Loucy (cell line): ENCODE measurements around the gene GAS6.

ENCODE experiments used
- H2AFZ ChIP-seq: fragments of 200-600 bp; sonication (generic); 2 replicates; pipeline ENCODE4 v1.6.0; 2016; ENCODE audit warnings: antibody characterized with exemption, mild to moderate bottlenecking, low read length, moderate library complexity
- H3F3A ChIP-seq: fragments of 200-600 bp; 2 replicates; pipeline ENCODE4 v1.6.0; 2016; ENCODE audit warnings: antibody characterized with exemption, low read depth, mild to moderate bottlenecking
- H3K27me3 ChIP-seq: fragments of 200-600 bp; sonication (generic); 2 replicates; pipeline ENCODE4 v1.6.1; 2014; ENCODE audit warnings: low read length, mild to moderate bottlenecking; ENCODE audit not compliant: insufficient read depth, poor library complexity, severe bottlenecking
- H3K36me3 ChIP-seq: fragments of 200-600 bp; sonication (generic); 2 replicates; pipeline ENCODE4 v1.6.1; 2016; ENCODE audit warnings: low read length; ENCODE audit not compliant: insufficient read depth
- H3K4me1 ChIP-seq: fragments of 200-600 bp; sonication (generic); 2 replicates; pipeline ENCODE4 v1.5.1; 2014; ENCODE audit warnings: low read length, mild to moderate bottlenecking; ENCODE audit not compliant: insufficient read depth, poor library complexity, severe bottlenecking
- H3K4me2 ChIP-seq: fragments of 200-600 bp; sonication (generic); 2 replicates; pipeline ENCODE4 v1.6.0; 2014; ENCODE audit warnings: antibody characterized with exemption, low read length, low read depth, mild to moderate bottlenecking; ENCODE audit not compliant: poor library complexity, severe bottlenecking
- H3K4me3 ChIP-seq: fragments of 200-600 bp; sonication (generic); 2 replicates; pipeline ENCODE4 v1.5.1; 2014; ENCODE audit warnings: low read length, mild to moderate bottlenecking, mixed read lengths; ENCODE audit not compliant: poor library complexity, severe bottlenecking
- H3K79me2 ChIP-seq: fragments of 200-600 bp; sonication (generic); 2 replicates; pipeline ENCODE4 v1.6.1; 2014; ENCODE audit warnings: low read length; ENCODE audit not compliant: insufficient read depth
- H3K9ac ChIP-seq: fragments of 200-600 bp; sonication (generic); 2 replicates; pipeline ENCODE4 v1.6.0; 2014; ENCODE audit warnings: mild to moderate bottlenecking, low read depth, low read length, moderate library complexity; ENCODE audit not compliant: poor library complexity, severe bottlenecking
- H3K9me2 ChIP-seq: fragments of 200-600 bp; sonication (generic); replicated peaks from 2 replicates; pipeline ENCODE4 v1.6.1; 2016; ENCODE audit warnings: low read depth, low read length, mixed read lengths
- H3K9me3 ChIP-seq: fragments of 200-600 bp; sonication (generic); 2 replicates; pipeline ENCODE4 v1.6.1; 2014; ENCODE audit warnings: mild to moderate bottlenecking, antibody characterized with exemption, low read length, low read depth; ENCODE audit not compliant: insufficient read depth
- H4K20me1 ChIP-seq: fragments of 200-600 bp; sonication (generic); 2 replicates; pipeline ENCODE4 v1.6.0; 2014; ENCODE audit warnings: antibody characterized with exemption, low read length, mild to moderate bottlenecking; ENCODE audit not compliant: insufficient read depth, poor library complexity, severe bottlenecking
- CTCF ChIP-seq: fragments of 200-600 bp; sonication (generic); conservative IDR thresholded peaks from 2 replicates; pipeline ENCODE4 v1.5.1; 2014; ENCODE audit warnings: mild to moderate bottlenecking, antibody characterized with exemption, low read length
- EZH2phosphoT487 ChIP-seq: fragments of 200-600 bp; IDR thresholded peaks from 2 replicates; pipeline ENCODE4 v1.6.1; 2018; ENCODE audit warnings: antibody characterized with exemption, mild to moderate bottlenecking, moderate library complexity, borderline replicate concordance

The GAS6 gene

GRCh38 chr13:113862191-113862930 lies 1.5 kb downstream of the GAS6 start:
- Histone ChIP-seq H3F3A (no peaks in the 10 kb centered on the region), H2AFZ (no peak overlapping the region)

GRCh38 chr13:113861433-113862030 lies 2.3 kb downstream of the GAS6 start:
- no peaks in the 10 kb centered on the region for H3K27me3 ChIP-seq
- no peak overlapping the region for H3K4me3 ChIP-seq
- H3K9ac ChIP-seq: no peak overlapping the region
- no peak overlapping the region for H2AFZ ChIP-seq
- H3K4me2 ChIP-seq: no peak overlapping the region
- H3K36me3 ChIP-seq: no peaks in the 10 kb centered on the region
- H3F3A ChIP-seq: no peaks in the 10 kb centered on the region
- no peaks in the 10 kb centered on the region for H3K79me2 ChIP-seq
- TF ChIP-seq CTCF (no peak), EZH2phosphoT487 (no peak)
- H3K4me1 ChIP-seq: no peaks in the 10 kb centered on the region
- no peaks in the 10 kb centered on the region for H3K9me3 ChIP-seq
- H4K20me1 ChIP-seq: no peaks in the 10 kb centered on the region
- H3K9me2 ChIP-seq: no peaks in the 10 kb centered on the region

More at GRCh38 chr13:113862191-113862930, 1.5 kb downstream of the GAS6 start:
- TF ChIP-seq EZH2phosphoT487 (no peak), CTCF (no peak)
- no peaks in the 10 kb centered on the region for H3K4me1 ChIP-seq
- no peaks in the 10 kb centered on the region for H3K9me2 ChIP-seq
- H3K9me3 ChIP-seq: no peaks in the 10 kb centered on the region
- no peaks in the 10 kb centered on the region for H3K27me3 ChIP-seq
- H3K9ac ChIP-seq: no peak overlapping the region
- no peaks in the 10 kb centered on the region for H3K79me2 ChIP-seq
- H3K36me3 ChIP-seq: no peaks in the 10 kb centered on the region
- no peak overlapping the region for H3K4me2 ChIP-seq
- H4K20me1 ChIP-seq: no peaks in the 10 kb centered on the region
- H3K4me3 ChIP-seq: no peak overlapping the region

GRCh38 chr13:113860665-113861432 lies 3.0 kb downstream of the GAS6 start:
- H3K4me2 ChIP-seq: no peak overlapping the region
- no peaks in the 10 kb centered on the region for H3K9me2 ChIP-seq
- no peak overlapping the region for H2AFZ ChIP-seq
- H3K4me3 ChIP-seq: no peak overlapping the region
- no peaks in the 10 kb centered on the region for H3F3A ChIP-seq
- no peak overlapping the region for H3K9ac ChIP-seq
- H4K20me1 ChIP-seq: no peaks in the 10 kb centered on the region
- H3K36me3 ChIP-seq: no peaks in the 10 kb centered on the region
- no peaks in the 10 kb centered on the region for H3K27me3 ChIP-seq
- H3K4me1 ChIP-seq: peaks cover under 1% of the 10 kb centered on the region
- H3K9me3 ChIP-seq: no peaks in the 10 kb centered on the region
- TF ChIP-seq CTCF (no peak), EZH2phosphoT487 (no peak)
- H3K79me2 ChIP-seq: no peaks in the 10 kb centered on the region
